ENCODE data around the gene ENO2. TPM values are rescaled to one million over a fixed set of nuclear protein-coding genes. Genes with fewer than 3 reads are reported as not detected.

Gene ENO2
- total RNA-seq, 2 donors from 2014 or later: 234 to 858 TPM

- H3K36me3 Mint-ChIP-seq (ENCODE audit: low read depth): peaks cover 66% of the 10 kb centered on the region
- H3K27me3 Mint-ChIP-seq: no peaks in the 10 kb centered on the region
- no peaks in the 10 kb centered on the region for H3K9me3 Mint-ChIP-seq
- H3K4me3 Mint-ChIP-seq: peak overlapping the region; percentile 96
- ATAC-seq (replicated peaks): no peak
- H3K27ac Mint-ChIP-seq: peak overlapping the region; percentile 93
- peaks cover 25% of the 10 kb centered on the region for H3K4me1 Mint-ChIP-seq
These were observed 1.5 kb downstream of the ENO2 start for GRCh38 chr12:6915789-6916285.

GRCh38 chr12:6916426-6917200 is 2.2 kb downstream of the ENO2 start:
- peaks cover 25% of the 10 kb centered on the region for H3K4me1 Mint-ChIP-seq
- ATAC-seq (replicated peaks): no peak
- peaks cover 74% of the 10 kb centered on the region for H3K36me3 Mint-ChIP-seq (ENCODE audit: low read depth)

GRCh38 chr12:6917491-6918231 is 3.3 kb downstream of the ENO2 start:
- Mint-ChIP-seq H3K4me1 (peaks cover 26% of the 10 kb centered on the region), H3K27me3 (no peaks in the 10 kb centered on the region), H3K9me3 (no peaks in the 10 kb centered on the region), H3K4me3 (peak overlapping the region; percentile 96), H3K36me3 (ENCODE audit: low read depth) (peaks cover 84% of the 10 kb centered on the region), H3K27ac (peak overlapping the region; percentile 93)
- ATAC-seq (replicated peaks): no peak

More at GRCh38 chr12:6916426-6917200, 2.2 kb downstream of the ENO2 start:
- H3K9me3 Mint-ChIP-seq: no peaks in the 10 kb centered on the region
- peak overlapping the region; percentile 96 for H3K4me3 Mint-ChIP-seq
- no peaks in the 10 kb centered on the region for H3K27me3 Mint-ChIP-seq
- H3K27ac Mint-ChIP-seq: peak overlapping the region; percentile 93

GRCh38 chr12:6919588-6919987 is 5.2 kb downstream of the ENO2 start:
- peaks cover 98% of the 10 kb centered on the region for H3K36me3 Mint-ChIP-seq (ENCODE audit: low read depth)
- peaks cover 34% of the 10 kb centered on the region for H3K4me1 Mint-ChIP-seq
- H3K4me3 Mint-ChIP-seq: peak overlapping the region; percentile 35
- no peaks in the 10 kb centered on the region for H3K27me3 Mint-ChIP-seq
- no peak for ATAC-seq (replicated peaks)
- H3K9me3 Mint-ChIP-seq: no peaks in the 10 kb centered on the region
- peak overlapping the region; percentile 75 for H3K27ac Mint-ChIP-seq

- H3K4me3 Mint-ChIP-seq: no peak overlapping the region
- no peak for ATAC-seq (replicated peaks)
- H3K27ac Mint-ChIP-seq: peak overlapping the region; percentile 20
- H3K36me3 Mint-ChIP-seq (ENCODE audit: low read depth): peaks cover 84% of the 10 kb centered on the region
- H3K4me1 Mint-ChIP-seq: peaks cover 40% of the 10 kb centered on the region
- H3K27me3 Mint-ChIP-seq: no peaks in the 10 kb centered on the region
- H3K9me3 Mint-ChIP-seq: no peaks in the 10 kb centered on the region
These were observed 7.2 kb downstream of the ENO2 start for GRCh38 chr12:6921539-6921938.

GRCh38 chr12:6921996-6922946 is 7.9 kb downstream of the ENO2 start:
- no peak overlapping the region for H3K4me3 Mint-ChIP-seq
- no peaks in the 10 kb centered on the region for H3K27me3 Mint-ChIP-seq
- ATAC-seq (replicated peaks): no peak
- H3K4me1 Mint-ChIP-seq: peaks cover 40% of the 10 kb centered on the region
- peaks cover 84% of the 10 kb centered on the region for H3K36me3 Mint-ChIP-seq (ENCODE audit: low read depth)
- no peaks in the 10 kb centered on the region for H3K9me3 Mint-ChIP-seq
- H3K27ac Mint-ChIP-seq: peak overlapping the region; percentile 98

GRCh38 chr12:6923003-6923732 is 8.8 kb downstream of the ENO2 start:
- Mint-ChIP-seq H3K27me3 (no peaks in the 10 kb centered on the region), H3K4me1 (peaks cover 41% of the 10 kb centered on the region), H3K27ac (peak overlapping the region; percentile 98), H3K9me3 (no peaks in the 10 kb centered on the region), H3K4me3 (peak overlapping the region; percentile 5), H3K36me3 (ENCODE audit: low read depth) (peaks cover 78% of the 10 kb centered on the region)
- ATAC-seq (replicated peaks): peak; percentile 6

- Mint-ChIP-seq H3K27me3 (no peaks in the 10 kb centered on the region), H3K4me1 (peaks cover 46% of the 10 kb centered on the region), H3K9me3 (no peaks in the 10 kb centered on the region), H3K27ac (peak overlapping the region; percentile 98), H3K36me3 (ENCODE audit: low read depth) (peaks cover 79% of the 10 kb centered on the region), H3K4me3 (peak overlapping the region; percentile 87)
- ATAC-seq (replicated peaks): peak; percentile 1
These were observed 9.5 kb downstream of the ENO2 start for GRCh38 chr12:6923851-6924250.

GRCh38 chr12:6925239-6925539 is 10.8 kb downstream of the ENO2 start:
- ATAC-seq (replicated peaks): no peak
- no peaks in the 10 kb centered on the region for H3K27me3 Mint-ChIP-seq
- peaks cover 48% of the 10 kb centered on the region for H3K4me1 Mint-ChIP-seq
- H3K4me3 Mint-ChIP-seq: peak overlapping the region; percentile 87
- no peaks in the 10 kb centered on the region for H3K9me3 Mint-ChIP-seq
- H3K36me3 Mint-ChIP-seq (ENCODE audit: low read depth): peaks cover 76% of the 10 kb centered on the region
- peak overlapping the region; percentile 98 for H3K27ac Mint-ChIP-seq

- peak overlapping the region; percentile 98 for H3K27ac Mint-ChIP-seq
- peaks cover 48% of the 10 kb centered on the region for H3K4me1 Mint-ChIP-seq
- H3K27me3 Mint-ChIP-seq: no peaks in the 10 kb centered on the region
- H3K4me3 Mint-ChIP-seq: peak overlapping the region; percentile 87
- H3K9me3 Mint-ChIP-seq: no peaks in the 10 kb centered on the region
- H3K36me3 Mint-ChIP-seq (ENCODE audit: low read depth): peaks cover 71% of the 10 kb centered on the region
- ATAC-seq (replicated peaks): no peak
These were observed 11.3 kb downstream of the ENO2 start for GRCh38 chr12:6925540-6926279.

- ATAC-seq (replicated peaks): peak; percentile 33
- Mint-ChIP-seq H3K9me3 (no peaks in the 10 kb centered on the region), H3K4me3 (peak within 1 kb of the TSS; percentile 96), H3K27me3 (no peaks in the 10 kb centered on the region), H3K4me1 (peaks cover 54% of the 10 kb centered on the region), H3K27ac (peak within 1 kb of the TSS; percentile 98), H3K36me3 (ENCODE audit: low read depth) (peaks cover 60% of the 10 kb centered on the region)
These were observed 13.1 kb downstream of the ENO2 start, which contains the start of gene ATN1 for GRCh38 chr12:6927379-6928021. Gene ATN1 (plus strand): TSS chr12:6927959. CDS start chr12:6934002, 6,043 bp downstream.

- Mint-ChIP-seq H3K9me3 (no peaks in the 10 kb centered on the region), H3K4me3 (peak overlapping the region; percentile 96), H3K27me3 (no peaks in the 10 kb centered on the region), H3K4me1 (peaks cover 53% of the 10 kb centered on the region), H3K36me3 (ENCODE audit: low read depth) (peaks cover 58% of the 10 kb centered on the region), H3K27ac (peak overlapping the region; percentile 96)
- peak; percentile 28 for ATAC-seq (replicated peaks)
These were observed 13.8 kb downstream of the ENO2 start for GRCh38 chr12:6928022-6928702.

All from activated T-helper 17 cell treated with anti-CD3 and anti-CD28 coated beads, Interleukin-2, amount 50 U/mL, for 72 hours (primary cell).